Cortex of kidney (tissue), 1 donor: ENCODE data around the gene BLOC1S6.

ENCODE experiments used
- DNase-seq: peaks from one replicate; lab custom pipeline; 2025; lab: John Stamatoyannopoulos, UW

The BLOC1S6 gene

DNA sequence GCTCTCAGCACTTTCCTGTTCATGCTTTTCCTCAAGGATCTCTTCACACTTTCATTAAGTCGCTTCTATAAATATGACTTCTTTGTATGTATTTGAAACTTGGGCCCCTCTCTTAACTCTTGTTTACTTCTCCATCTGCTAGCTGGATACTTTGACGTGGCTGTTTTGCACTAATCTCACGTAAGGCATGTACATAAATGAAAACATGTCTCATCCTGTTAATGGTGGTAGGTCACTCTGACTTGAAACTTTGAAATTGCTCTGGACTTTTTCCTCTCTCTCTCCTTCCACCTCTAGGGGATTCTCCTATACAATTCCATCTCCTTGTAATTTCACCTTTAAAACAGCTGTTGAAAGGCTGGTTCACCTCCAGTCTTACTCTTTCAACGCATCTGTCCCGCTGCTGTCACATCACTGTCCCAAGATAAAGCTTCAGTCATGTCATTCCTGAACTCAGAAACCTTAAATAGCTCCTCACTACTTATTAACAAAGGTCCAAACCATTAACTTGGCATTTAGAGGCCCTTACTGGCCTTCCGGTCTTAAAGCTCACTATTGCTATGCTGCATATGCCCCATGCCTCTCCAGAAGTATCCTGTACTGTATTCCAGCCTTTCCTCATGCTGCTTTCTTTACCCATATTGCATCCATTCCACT is 1.2 kb downstream of the BLOC1S6 start:
- no peak for DNase-seq

- DNase-seq = no peak
These were observed 2.1 kb downstream of the BLOC1S6 start for GRCh38 chr15:45589256-45589655.

DNA sequence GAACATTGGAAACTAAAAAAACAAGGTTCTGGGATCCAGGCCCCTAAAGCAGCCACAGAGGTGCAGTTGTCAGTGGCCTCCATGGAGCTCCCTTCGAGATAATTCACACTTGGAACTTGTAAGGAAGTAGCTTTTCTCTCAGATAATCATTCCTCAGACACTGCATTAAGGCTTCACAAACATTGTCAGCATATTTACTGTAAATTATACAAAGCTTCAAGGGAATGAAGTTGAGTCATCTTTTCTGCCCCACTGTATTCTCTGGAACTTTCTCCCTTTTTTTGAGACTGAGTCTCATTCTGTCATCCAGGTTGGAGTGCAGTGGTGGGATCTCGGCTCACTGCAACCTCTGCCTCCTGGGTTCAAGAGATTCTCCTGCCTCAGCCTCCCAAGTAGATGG is 7.1 kb downstream of the BLOC1S6 start:
- no peak for DNase-seq

- DNase-seq = no peak
These were observed 7.8 kb downstream of the BLOC1S6 start for GRCh38 chr15:45594835-45595530.

- DNase-seq = no peak
These were observed 16.7 kb downstream of the BLOC1S6 start for GRCh38 chr15:45603881-45604280.

GRCh38 chr15:45604326-45604725 is 17.1 kb downstream of the BLOC1S6 start:
- DNase-seq = no peak

GRCh38 chr15:45606413-45606812 is 19.2 kb downstream of the BLOC1S6 start:
- DNase-seq = no peak

GRCh38 chr15:45606841-45607240 is 19.7 kb downstream of the BLOC1S6 start:
- no peak for DNase-seq

GRCh38 chr15:45611305-45611704 is 24.1 kb downstream of the BLOC1S6 start:
- no peak for DNase-seq

DNA sequence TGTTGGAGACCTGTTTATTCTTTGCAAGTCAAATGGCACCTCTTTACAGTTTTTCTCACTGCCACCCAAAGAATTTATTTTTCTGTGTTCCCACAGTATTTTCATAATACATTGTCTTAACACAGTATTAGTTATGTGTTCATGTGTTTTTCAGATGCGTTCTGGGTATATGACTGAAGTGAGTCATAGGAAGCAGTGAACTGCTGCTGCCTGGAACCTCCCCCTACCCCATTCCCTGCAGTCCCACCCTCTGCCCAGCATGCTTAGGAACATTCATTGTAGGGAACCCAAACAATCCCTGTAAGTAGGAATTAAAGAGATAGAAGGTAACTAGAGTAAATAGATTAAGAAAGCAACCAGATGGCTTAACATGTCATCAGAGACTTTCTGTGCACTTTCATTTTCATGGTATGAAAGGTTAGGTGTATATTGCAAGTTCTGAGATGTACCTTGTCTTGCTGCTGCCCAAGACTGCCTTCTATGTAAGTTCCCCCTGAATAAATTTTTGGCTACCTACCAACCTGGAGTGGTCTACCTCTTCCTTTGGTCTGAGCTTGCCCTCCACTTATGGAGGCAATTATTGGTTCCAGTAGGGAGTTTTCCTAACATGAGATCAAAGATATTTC is 25.7 kb downstream of the BLOC1S6 start:
- DNase-seq = no peak

DNA sequence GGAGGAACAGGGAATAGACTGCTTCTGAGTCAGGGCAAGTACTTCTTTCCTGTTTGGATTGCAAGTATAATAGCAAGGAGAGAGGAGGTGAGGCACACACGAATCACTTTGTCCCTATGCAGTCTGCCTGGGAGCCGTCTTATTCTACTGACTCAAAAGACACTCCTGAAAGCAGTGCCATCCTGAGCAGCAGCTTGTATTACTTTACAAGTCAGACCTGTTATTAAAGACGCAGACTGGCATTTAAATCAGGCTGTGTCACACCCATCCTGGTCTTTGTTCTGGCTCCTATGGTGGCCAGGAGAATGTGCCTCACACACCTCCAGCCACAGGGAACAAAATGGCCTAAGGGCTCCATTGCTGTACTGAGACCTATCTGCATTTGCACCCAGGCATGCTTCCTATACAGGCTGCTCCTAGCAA is 29.7 kb downstream of the BLOC1S6 start:
- DNase-seq = no peak

GRCh38 chr15:45618813-45619212 is 31.6 kb downstream of the BLOC1S6 start:
- no peak for DNase-seq

DNA sequence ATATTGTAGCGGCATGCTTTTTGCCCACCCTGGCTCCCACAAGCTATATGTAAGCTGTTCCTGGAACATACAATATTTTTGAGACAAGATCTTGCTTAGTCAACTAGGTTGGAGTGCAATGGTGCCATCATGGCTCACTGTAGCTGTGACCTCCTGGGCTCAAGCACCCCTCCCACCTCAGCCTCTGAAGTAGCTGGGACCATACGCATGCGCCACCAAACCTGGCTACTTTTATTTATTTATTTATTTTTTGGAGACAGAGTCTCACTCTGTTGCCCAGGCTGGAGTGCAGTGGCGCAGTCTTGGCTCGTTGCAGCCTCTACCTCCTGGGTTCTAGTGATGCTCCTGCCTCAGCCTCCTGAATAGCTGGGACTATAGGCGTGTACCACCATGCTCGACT is 41.0 kb downstream of the BLOC1S6 start:
- DNase-seq = no peak

- DNase-seq = no peak
These were observed 43.9 kb downstream of the BLOC1S6 start for GRCh38 chr15:45630917-45631691.

- no peak for DNase-seq
These were observed 44.6 kb downstream of the BLOC1S6 start for GRCh38 chr15:45631776-45632175.

DNA sequence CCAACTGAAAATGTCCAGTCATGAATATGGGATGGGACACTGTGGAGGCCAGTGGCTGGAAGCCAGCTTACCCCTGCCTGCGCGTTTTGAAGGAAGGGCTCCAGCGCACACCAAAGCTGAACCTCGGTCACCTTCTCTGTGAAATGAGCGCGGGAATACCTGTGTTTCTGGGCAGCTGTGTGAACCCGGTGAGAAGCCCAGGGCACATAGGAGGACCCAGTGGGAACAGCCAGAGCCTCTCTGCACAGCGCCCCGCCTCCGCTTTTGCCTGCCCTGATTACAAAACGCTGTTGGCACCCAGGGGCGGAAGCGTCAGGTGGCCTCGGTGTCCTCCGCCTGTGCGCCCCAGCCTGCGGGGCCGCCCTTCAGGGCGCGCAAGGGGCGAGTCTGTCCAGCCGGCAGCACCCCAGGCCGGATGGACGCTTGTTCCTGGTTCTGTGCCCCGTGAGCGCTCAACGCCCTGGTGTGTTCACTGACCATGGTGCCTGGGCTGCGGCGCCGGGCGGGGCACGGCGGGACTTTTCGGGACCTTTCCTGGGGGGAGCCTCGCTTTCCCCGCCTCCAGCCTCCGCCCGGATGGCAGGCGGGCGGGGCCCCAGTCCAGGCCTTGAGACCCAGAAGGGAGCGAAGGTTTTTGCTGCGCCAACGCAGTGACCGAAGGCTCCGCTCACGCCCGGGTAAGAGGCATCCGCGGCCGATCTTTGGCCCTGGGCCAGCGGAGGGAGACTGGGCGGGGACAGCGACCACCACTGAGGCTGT is 47.4 kb downstream of the BLOC1S6 start, which contains the start of gene SQOR:
SQOR (plus strand) TSS at position 598 of the 759 bp plus-strand sequence. CDS start 23,895 bp downstream, outside the sequence.
- DNase-seq = no peak

DNA sequence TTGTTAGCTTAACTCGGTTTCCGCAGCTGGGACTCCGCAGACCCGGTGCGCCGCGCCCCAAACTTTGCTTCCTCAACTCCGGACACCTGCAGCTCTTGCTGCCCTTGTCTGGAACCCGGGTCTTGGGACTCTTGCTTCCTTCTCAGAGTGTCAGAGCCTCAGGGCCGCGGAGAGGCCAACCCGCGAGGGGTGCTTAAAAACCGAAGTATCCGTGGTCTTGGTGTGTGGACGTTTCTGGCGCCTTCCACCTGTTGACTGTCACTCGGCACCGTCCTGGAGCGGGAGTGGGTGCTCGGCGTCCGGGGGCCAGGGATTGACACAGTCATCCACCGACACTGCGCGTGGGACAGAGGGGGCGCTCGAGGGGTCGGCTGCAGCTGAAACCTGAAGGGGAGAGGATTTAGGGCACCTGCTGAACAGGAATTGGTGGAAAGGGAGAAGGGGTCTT is 48.0 kb downstream of the BLOC1S6 start:
- no peak for DNase-seq

DNA sequence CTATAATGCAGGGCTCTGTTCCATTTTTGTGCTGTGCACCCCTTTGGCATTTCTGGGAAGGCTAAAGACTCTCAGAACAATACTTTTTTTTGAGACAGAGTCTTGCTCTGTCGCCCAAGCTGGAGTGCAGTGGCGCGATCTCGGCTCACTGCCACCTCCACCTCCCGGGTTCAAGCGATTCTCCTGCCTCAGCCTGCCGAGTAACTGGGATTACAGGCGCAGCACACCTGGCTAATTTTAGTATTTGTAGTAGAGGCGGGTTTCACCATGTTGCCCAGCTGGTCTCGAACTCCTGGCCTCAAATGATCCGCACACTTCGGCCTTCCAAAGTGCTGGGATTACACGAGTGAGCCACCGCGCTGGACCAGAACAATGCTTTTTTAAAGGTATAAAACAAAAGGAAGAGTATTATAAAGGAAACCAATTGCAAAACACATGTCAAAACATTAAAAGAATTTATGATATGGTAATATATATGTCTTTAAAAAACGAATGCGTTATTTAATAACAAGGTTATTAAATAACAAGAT is 48.6 kb downstream of the BLOC1S6 start:
- no peak for DNase-seq

DNA sequence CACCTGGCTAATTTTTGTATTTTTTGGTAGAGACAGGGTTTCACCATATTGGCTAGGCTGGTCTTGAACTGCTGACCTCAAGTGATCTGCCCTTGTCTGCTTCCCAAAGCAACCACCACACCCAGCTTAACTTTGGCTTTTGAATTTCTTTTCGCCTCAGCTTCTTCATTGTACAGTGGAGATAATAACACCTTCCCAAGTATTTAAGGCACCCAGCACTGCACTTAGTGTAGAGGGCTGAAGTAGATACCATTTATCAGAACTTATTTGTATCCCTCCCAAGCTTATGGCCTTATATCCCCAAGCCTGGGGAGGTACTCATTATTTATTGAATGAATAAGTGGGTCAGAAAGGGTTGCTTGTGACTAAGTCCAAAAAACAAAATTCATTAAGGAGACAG is 50.0 kb downstream of the BLOC1S6 start:
- DNase-seq = no peak

DNA sequence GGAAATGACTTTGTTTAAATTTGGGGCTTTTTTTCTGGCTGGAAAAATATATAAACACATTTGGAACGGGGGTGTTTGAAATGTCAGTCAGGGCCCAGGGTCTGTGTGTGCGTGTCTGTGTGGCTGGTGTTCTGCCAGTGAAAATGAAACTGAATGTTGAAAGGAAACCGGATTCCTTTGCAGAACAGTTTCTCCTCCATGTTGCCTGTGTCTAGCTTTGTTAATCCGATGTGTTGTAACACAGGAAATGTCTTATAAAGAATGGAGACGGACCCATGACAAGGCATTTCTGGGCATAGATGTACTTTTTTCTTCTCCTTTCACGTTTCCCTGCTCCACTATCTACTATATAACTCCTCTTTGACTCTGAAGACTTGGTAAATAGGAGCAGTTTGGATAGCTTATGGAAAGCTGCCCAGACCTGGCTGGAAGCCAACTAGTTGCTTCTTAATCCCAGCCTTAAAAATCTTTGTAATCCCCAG is 50.4 kb downstream of the BLOC1S6 start:
- DNase-seq = no peak

GRCh38 chr15:45640616-45641015 is 53.4 kb downstream of the BLOC1S6 start:
- no peak for DNase-seq
